ENCODE measurements around the gene EP400. TPM values are rescaled to one million over a fixed set of nuclear protein-coding genes. Genes with fewer than 3 reads are reported as not detected.

The EP400 gene
- total and polyA plus RNA-seq, 2 of the 13 experiments (the other 11 are each of a cell fraction or from before 2014, with no cell fraction given) = 4.9 to 5.0 TPM

GRCh38 chr12:132084621-132085290, 135.0 kb downstream of the EP400 start (continued):
- TF ChIP-seq ZNF639 (CRISPR knock-in tag; conservative IDR thresholded peaks at IDR 0.05) (0 out of 2 replicates have a peak, but pooled peaks have one; percentile 16), ZBED4 (CRISPR knock-in tag; IDR thresholded peaks at IDR 0.05; ENCODE audit: borderline replicate concordance) (no peak), USF2 (IDR thresholded peaks at IDR 0.05; ENCODE audit: low read depth, low read length) (0 out of 2 replicates have a peak, but pooled peaks have one; percentile 39), USF2 (CRISPR knock-in tag; IDR thresholded peaks at IDR 0.05; ENCODE audit: borderline replicate concordance) (no peak), ZFP36L1 (CRISPR knock-in tag; IDR thresholded peaks at IDR 0.05) (peak; percentile 79; the same call in 1 of the 2 replicates), SIX1 (CRISPR knock-in tag; IDR thresholded peaks at IDR 0.05; ENCODE audit: borderline replicate concordance) (no peak), ZNF772 (CRISPR knock-in tag; IDR thresholded peaks at IDR 0.05) (0 out of 2 replicates have a peak, but pooled peaks have one; percentile 38), ZNF605 (CRISPR knock-in tag; IDR thresholded peaks at IDR 0.05) (peak; percentile 52; the same call in 1 of the 2 replicates), ZNF275 (CRISPR knock-in tag; IDR thresholded peaks at IDR 0.05; ENCODE audit: borderline replicate concordance) (no peak), RCOR2 (CRISPR knock-in tag; IDR thresholded peaks at IDR 0.05) (no peak), ZSCAN5A (CRISPR knock-in tag; IDR thresholded peaks at IDR 0.05; ENCODE audit: borderline replicate concordance) (peak; percentile 24; the same call in 1 of the 2 replicates), ZNF609 (CRISPR knock-in tag; IDR thresholded peaks at IDR 0.05; ENCODE audit: borderline replicate concordance) (no peak)
